Measurements from ENCODE around the gene MAGT1. TPM values are rescaled to one million over a fixed set of nuclear protein-coding genes. Genes with fewer than 3 reads are reported as not detected.
"Not testable (repeated sequence)": the region's sequence is repeated elsewhere in the genome, so short reads cannot be mapped to it uniquely, and the experiment has no call there.

The MAGT1 gene
- total and polyA plus RNA-seq, 2 experiments from 2014 or later: 23.4 to 42.2 TPM

DNA sequence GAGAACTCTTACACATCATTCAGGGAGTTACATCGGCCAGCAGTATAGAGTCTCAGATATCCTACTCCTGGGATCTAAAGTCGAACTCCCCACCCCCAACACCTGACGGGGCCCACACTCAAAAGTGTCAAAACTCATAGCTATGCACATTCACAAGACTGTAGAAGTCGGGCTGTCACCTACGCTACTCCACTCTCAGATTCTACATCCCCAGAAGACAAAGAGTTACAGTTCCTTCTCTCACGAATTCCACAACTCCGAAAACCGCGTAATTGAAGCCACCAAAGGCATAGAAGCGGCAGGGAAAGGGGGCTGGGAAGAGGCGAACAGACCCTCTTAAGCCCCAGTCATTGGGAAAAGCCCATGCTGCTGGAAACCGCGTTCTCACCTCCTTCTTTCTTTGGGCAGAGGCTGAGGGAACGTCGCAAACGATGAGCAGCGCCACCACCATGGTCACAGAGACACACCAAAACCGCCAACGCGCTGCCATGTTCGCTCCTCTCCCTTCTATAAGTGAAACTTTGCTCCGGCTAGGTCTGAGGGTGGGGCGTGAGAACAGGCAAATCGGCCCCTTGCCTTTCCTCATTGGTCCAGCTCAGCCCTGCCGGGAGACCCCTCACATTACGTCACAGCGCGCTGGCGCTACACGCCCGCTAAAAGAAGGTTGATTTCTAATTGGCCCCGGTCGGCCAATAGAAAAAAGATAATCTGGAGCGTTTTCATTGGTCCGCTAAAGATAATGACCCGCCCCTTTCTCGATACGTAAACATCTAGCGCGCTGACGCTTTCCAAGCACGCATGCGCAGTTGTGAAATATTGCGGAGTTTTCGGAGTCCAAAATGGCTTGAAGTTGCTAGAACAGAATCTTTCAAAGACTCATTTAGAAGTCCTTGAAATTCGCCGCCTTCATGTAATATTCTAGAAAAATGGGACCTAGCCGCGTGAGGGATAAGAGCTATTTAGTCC lies at the start of gene MAGT1 (continued):
- TF ChIP-seq, protein P1, sequence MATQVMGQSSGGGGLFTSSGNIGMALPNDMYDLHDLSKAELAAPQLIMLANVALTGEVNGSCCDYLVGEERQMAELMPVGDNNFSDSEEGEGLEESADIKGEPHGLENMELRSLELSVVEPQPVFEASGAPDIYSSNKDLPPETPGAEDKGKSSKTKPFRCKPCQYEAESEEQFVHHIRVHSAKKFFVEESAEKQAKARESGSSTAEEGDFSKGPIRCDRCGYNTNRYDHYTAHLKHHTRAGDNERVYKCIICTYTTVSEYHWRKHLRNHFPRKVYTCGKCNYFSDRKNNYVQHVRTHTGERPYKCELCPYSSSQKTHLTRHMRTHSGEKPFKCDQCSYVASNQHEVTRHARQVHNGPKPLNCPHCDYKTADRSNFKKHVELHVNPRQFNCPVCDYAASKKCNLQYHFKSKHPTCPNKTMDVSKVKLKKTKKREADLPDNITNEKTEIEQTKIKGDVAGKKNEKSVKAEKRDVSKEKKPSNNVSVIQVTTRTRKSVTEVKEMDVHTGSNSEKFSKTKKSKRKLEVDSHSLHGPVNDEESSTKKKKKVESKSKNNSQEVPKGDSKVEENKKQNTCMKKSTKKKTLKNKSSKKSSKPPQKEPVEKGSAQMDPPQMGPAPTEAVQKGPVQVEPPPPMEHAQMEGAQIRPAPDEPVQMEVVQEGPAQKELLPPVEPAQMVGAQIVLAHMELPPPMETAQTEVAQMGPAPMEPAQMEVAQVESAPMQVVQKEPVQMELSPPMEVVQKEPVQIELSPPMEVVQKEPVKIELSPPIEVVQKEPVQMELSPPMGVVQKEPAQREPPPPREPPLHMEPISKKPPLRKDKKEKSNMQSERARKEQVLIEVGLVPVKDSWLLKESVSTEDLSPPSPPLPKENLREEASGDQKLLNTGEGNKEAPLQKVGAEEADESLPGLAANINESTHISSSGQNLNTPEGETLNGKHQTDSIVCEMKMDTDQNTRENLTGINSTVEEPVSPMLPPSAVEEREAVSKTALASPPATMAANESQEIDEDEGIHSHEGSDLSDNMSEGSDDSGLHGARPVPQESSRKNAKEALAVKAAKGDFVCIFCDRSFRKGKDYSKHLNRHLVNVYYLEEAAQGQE (IDR thresholded peaks at IDR 0.05; ENCODE audit: unreplicated experiment): no peak

DNA sequence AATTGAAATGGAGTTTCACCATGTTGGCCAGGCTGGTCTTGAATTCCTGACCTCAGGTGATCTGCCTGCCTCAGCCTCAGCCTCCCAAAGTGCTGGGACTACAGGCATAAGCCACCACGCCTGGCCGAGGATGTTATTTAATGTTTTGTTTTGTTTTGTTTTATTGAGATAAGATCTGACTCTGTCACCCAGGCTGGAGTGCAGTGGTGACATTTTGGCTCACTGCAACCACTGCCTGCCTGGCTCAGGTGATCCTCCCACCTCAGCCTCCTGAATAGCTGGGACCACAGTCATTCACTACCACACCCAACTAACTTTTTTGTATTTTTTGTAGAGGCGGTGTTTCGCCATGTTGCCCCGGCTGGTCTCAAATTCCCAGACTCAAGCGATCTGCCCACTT lies 49.8 kb upstream of the MAGT1 start:
- DNase-seq (ENCODE audit: low spot score); H3K27me3 Mint-ChIP-seq (ENCODE audit: insufficient read depth, low read depth, poor library complexity); H3K27me3 ChIP-seq (ENCODE audit: insufficient read depth); H3K79me2 ChIP-seq (replicated peaks; ENCODE audit: insufficient read depth); H3K4me3 Mint-ChIP-seq; H3K36me3 Mint-ChIP-seq (ENCODE audit: low read depth); H3K9me3 Mint-ChIP-seq; H3K27ac ChIP-seq (ENCODE audit: low read depth); H3K4me2 ChIP-seq; H3K9me2 ChIP-seq (ENCODE audit: insufficient read depth); H3F3A ChIP-seq (replicated peaks; ENCODE audit: low read depth); H3K4me1 Mint-ChIP-seq; H3K4me3 ChIP-seq; H3K4me1 ChIP-seq (ENCODE audit: insufficient read depth); H3K27ac Mint-ChIP-seq; H4K20me1 ChIP-seq (replicated peaks; ENCODE audit: insufficient read depth); H2AFZ ChIP-seq; ATAC-seq; H3K36me3 ChIP-seq (ENCODE audit: insufficient read depth): not testable (repeated sequence)

DNA sequence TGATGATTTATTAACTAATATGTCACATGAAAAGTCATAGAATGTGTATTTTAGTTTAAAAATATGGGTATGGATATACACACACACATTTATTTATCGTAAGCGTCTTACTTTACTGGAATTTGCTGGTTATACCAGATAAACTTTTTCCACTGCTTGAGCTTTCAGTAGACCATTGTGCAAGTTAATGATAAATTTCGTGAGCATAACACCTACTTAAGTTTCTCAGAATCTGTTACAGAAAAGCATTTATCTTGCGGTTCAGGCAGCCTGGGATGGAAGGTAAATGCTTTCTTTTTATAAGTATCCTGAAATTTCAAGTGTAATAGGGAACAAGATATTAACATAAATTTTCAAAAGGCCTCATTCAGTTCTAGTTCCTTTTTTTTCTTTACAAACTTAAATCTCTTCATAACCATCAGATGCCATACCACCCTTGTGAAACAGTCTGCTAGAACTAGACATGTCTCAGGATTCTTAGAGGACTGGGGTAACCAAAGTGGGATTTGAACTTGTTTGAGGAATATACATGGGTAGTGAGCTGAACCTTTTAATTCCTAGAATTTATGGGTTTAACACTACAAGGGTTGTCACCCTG lies 42.9 kb upstream of the MAGT1 start:
- H3F3A ChIP-seq (replicated peaks; ENCODE audit: low read depth): no peaks in the 10 kb centered on the region
- no peaks in the 10 kb centered on the region for H3K36me3 ChIP-seq (ENCODE audit: insufficient read depth)
- no peaks in the 10 kb centered on the region for H4K20me1 ChIP-seq (replicated peaks; ENCODE audit: insufficient read depth)
- H3K4me1 ChIP-seq (ENCODE audit: insufficient read depth): no peaks in the 10 kb centered on the region
- DNase-seq (ENCODE audit: low spot score) (no peak), ATAC-seq (no peak)
- H2AFZ ChIP-seq: no peak overlapping the region
- H3K4me1 Mint-ChIP-seq: no peaks in the 10 kb centered on the region
- H3K9me2 ChIP-seq (ENCODE audit: insufficient read depth): no peaks in the 10 kb centered on the region
- H3K4me3 ChIP-seq: no peak overlapping the region
- no peaks in the 10 kb centered on the region for H3K36me3 Mint-ChIP-seq (ENCODE audit: low read depth)
- no peak overlapping the region for H3K4me2 ChIP-seq
- H3K27ac ChIP-seq (ENCODE audit: low read depth): no peak overlapping the region
- H3K79me2 ChIP-seq (replicated peaks; ENCODE audit: insufficient read depth): no peaks in the 10 kb centered on the region
- H3K4me3 Mint-ChIP-seq: no peak overlapping the region
- H3K9me3 Mint-ChIP-seq: no peaks in the 10 kb centered on the region
- H3K27ac Mint-ChIP-seq: no peak overlapping the region
- H3K27me3 ChIP-seq (ENCODE audit: insufficient read depth): no peaks in the 10 kb centered on the region
- H3K27me3 Mint-ChIP-seq (ENCODE audit: insufficient read depth, low read depth, poor library complexity): peaks cover 2% of the 10 kb centered on the region
- TF ChIP-seq NANOG (IDR thresholded peaks at IDR 0.05; ENCODE audit: borderline replicate concordance): no peak
- no peak for TF ChIP-seq STAT1 (IDR thresholded peaks at IDR 0.05; ENCODE audit: unreplicated experiment)
- TF ChIP-seq, protein P2, sequence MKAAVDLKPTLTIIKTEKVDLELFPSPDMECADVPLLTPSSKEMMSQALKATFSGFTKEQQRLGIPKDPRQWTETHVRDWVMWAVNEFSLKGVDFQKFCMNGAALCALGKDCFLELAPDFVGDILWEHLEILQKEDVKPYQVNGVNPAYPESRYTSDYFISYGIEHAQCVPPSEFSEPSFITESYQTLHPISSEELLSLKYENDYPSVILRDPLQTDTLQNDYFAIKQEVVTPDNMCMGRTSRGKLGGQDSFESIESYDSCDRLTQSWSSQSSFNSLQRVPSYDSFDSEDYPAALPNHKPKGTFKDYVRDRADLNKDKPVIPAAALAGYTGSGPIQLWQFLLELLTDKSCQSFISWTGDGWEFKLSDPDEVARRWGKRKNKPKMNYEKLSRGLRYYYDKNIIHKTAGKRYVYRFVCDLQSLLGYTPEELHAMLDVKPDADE (IDR thresholded peaks at IDR 0.05): no peak
- TF ChIP-seq, protein P3, sequence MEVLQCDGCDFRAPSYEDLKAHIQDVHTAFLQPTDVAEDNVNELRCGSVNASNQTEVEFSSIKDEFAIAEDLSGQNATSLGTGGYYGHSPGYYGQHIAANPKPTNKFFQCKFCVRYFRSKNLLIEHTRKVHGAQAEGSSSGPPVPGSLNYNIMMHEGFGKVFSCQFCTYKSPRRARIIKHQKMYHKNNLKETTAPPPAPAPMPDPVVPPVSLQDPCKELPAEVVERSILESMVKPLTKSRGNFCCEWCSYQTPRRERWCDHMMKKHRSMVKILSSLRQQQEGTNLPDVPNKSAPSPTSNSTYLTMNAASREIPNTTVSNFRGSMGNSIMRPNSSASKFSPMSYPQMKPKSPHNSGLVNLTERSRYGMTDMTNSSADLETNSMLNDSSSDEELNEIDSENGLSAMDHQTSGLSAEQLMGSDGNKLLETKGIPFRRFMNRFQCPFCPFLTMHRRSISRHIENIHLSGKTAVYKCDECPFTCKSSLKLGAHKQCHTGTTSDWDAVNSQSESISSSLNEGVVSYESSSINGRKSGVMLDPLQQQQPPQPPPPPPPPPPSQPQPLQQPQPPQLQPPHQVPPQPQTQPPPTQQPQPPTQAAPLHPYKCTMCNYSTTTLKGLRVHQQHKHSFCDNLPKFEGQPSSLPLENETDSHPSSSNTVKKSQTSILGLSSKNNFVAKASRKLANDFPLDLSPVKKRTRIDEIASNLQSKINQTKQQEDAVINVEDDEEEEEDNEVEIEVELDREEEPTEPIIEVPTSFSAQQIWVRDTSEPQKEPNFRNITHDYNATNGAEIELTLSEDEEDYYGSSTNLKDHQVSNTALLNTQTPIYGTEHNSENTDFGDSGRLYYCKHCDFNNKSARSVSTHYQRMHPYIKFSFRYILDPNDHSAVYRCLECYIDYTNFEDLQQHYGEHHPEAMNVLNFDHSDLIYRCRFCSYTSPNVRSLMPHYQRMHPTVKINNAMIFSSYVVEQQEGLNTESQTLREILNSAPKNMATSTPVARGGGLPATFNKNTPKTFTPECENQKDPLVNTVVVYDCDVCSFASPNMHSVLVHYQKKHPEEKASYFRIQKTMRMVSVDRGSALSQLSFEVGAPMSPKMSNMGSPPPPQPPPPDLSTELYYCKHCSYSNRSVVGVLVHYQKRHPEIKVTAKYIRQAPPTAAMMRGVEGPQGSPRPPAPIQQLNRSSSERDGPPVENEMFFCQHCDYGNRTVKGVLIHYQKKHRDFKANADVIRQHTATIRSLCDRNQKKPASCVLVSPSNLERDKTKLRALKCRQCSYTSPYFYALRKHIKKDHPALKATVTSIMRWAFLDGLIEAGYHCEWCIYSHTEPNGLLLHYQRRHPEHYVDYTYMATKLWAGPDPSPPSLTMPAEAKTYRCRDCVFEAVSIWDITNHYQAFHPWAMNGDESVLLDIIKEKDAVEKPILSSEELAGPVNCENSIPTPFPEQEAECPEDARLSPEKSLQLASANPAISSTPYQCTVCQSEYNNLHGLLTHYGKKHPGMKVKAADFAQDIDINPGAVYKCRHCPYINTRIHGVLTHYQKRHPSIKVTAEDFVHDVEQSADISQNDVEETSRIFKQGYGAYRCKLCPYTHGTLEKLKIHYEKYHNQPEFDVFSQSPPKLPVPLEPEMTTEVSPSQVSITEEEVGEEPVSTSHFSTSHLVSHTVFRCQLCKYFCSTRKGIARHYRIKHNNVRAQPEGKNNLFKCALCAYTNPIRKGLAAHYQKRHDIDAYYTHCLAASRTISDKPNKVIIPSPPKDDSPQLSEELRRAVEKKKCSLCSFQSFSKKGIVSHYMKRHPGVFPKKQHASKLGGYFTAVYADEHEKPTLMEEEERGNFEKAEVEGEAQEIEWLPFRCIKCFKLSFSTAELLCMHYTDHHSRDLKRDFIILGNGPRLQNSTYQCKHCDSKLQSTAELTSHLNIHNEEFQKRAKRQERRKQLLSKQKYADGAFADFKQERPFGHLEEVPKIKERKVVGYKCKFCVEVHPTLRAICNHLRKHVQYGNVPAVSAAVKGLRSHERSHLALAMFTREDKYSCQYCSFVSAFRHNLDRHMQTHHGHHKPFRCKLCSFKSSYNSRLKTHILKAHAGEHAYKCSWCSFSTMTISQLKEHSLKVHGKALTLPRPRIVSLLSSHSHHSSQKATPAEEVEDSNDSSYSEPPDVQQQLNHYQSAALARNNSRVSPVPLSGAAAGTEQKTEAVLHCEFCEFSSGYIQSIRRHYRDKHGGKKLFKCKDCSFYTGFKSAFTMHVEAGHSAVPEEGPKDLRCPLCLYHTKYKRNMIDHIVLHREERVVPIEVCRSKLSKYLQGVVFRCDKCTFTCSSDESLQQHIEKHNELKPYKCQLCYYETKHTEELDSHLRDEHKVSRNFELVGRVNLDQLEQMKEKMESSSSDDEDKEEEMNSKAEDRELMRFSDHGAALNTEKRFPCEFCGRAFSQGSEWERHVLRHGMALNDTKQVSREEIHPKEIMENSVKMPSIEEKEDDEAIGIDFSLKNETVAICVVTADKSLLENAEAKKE (CRISPR knock-in tag; IDR thresholded peaks at IDR 0.05): no peak

All from GM23338 (cell line).